Measurements from ENCODE around the gene MIEN1. TPM values are rescaled to one million over a fixed set of nuclear protein-coding genes. Genes with fewer than 3 reads are reported as not detected.
"Not testable (repeated sequence)": the region's sequence is repeated elsewhere in the genome, so short reads cannot be mapped to it uniquely, and the experiment has no call there.

MIEN1 gene
- total and polyA plus RNA-seq, 5 experiments from 2014 or later: 28.9 to 81.6 (median 75.6) TPM

DNA sequence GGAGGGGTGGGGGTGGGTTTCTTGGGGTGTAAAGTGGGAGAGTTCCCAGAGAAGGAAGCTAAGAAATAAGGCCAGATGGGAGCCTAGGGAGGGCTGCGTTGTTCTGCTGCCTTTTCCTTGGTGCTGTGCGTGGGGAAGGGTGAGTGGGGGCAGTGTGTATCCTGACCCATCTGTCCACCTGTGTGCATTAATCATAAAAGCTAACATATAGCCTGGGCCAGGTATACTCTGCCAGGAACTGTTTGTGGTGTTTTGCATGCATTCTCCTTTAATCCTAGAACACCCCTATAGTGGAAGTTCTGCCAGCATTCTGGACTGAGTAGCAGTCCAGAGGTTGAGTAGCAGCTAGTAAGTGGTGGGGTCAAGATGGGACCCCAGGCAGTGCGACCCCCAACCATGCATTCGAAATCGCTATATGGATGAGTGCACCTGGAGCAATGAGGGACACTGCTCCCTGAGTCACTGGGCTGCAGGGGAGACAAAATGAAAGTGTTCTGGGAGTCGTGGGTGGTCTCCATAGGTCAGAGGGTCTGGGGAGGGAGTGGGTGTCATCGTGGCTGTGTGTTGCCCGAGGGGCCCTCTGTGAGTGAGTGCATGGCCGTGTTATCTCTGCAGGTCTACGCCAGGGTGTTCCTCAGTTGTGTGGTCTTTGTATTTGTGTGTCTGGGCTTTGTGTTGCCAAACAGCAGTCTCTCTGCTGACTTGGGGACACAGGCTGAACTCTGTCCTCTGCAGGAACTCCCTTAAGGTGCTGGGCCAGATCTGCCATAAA lies 29.1 kb downstream of the MIEN1 start:
- Mint-ChIP-seq H3K27ac (peak overlapping the region in 1 of 10 donors; percentile 1), H3K27me3 (peaks cover 22 to 35% (median 23%) of the 10 kb centered on the region in 5 donors), H3K4me3 (peak overlapping the region in 4 of 10 donors; percentile 7 to 64 (median 38)), H3K36me3 (peaks cover 0 to 10% (median 6%) of the 10 kb centered on the region in 3 donors), H3K9me3 (no peaks in the 10 kb centered on the region), H3K4me1 (peaks cover 12 to 20% (median 13%) of the 10 kb centered on the region in 4 donors)
- peak in 1 of 10 donors; percentile 35 for DNase-seq
- POLR2A ChIA-PET: interaction anchor here (0.6 to 1.8 kb wide), 3 partner anchors 13 to 114 kb away, joined by 3 to 7 read pairs (median 4); partner anchors contain the start of gene PGAP3
- no peak for ATAC-seq

DNA sequence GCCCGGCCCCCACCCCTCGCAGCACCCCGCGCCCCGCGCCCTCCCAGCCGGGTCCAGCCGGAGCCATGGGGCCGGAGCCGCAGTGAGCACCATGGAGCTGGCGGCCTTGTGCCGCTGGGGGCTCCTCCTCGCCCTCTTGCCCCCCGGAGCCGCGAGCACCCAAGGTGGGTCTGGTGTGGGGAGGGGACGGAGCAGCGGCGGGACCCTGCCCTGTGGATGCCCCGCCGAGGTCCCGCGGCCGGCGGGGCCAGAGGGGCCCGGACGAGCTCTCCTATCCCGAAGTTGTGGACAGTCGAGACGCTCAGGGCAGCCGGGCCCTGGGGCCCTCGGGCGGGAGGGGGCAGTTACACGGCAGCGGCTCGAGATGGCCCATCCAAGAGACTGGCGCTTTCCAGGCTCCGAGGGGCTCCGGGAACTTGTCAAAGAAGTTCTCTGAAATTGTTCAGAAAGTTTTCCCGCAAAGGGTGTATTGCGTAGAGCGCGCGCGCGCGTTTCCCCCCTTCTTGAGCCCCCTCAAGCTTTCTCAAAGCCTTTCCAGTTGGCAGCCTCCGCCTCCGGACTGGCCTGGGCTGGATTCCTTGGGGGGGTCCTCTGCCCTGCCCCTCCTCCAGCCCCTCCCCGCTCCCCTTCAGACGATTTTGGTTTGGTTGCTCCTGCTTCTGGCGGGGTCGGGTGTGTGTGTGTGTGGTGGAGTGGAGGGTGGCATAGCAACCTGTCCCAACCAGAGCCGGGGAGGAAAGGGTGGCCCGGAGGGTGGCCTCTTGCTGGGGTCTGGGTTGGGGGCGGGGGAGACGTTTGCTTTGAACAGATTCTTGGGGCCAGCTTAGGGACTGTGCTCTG lies 30.0 kb downstream of the MIEN1 start:
- Mint-ChIP-seq H3K4me1 (peaks cover 12 to 20% (median 13%) of the 10 kb centered on the region in 4 donors), H3K4me3 (peak overlapping the region in 5 of 10 donors; percentile 7 to 78 (median 26)), H3K36me3 (peaks cover 0 to 10% (median 6%) of the 10 kb centered on the region in 3 donors), H3K9me3 (no peaks in the 10 kb centered on the region), H3K27ac (no peak overlapping the region), H3K27me3 (peaks cover 22 to 35% (median 23%) of the 10 kb centered on the region in 5 donors)
- DNase-seq (peak in 1 of 10 donors; percentile 53), ATAC-seq (peak; percentile 20 to 28)
- POLR2A ChIA-PET: interaction anchor here (0.6 to 1.8 kb wide), 3 partner anchors 13 to 113 kb away, joined by 3 to 7 read pairs (median 4); partner anchors contain the start of gene PGAP3

DNA sequence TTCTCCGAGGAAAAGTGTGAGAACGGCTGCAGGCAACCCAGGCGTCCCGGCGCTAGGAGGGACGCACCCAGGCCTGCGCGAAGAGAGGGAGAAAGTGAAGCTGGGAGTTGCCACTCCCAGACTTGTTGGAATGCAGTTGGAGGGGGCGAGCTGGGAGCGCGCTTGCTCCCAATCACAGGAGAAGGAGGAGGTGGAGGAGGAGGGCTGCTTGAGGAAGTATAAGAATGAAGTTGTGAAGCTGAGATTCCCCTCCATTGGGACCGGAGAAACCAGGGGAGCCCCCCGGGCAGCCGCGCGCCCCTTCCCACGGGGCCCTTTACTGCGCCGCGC lies 30.5 kb downstream of the MIEN1 start, which contains the start of gene ERBB2:
Gene ERBB2 (plus strand): TSS at position 247 of the 330 bp plus-strand sequence. CDS start 175 bp downstream, outside the sequence.
- no peaks in the 10 kb centered on the region for H3K9me3 Mint-ChIP-seq
- H3K4me3 Mint-ChIP-seq: peak within 1 kb of the TSS; percentile 8 to 83 (median 65)
- H3K4me1 Mint-ChIP-seq: peaks cover 12 to 20% (median 13%) of the 10 kb centered on the region in 4 donors
- no peak for ATAC-seq
- H3K27ac Mint-ChIP-seq: peak within 1 kb of the TSS in 1 of 10 donors; percentile 28
- POLR2A ChIA-PET: interaction anchor here (1.8 kb wide), 1 partner anchor 12 kb away, joined by 7 read pairs; the partner anchor contains the start of gene PGAP3
- H3K36me3 Mint-ChIP-seq: peaks cover 0 to 10% (median 8%) of the 10 kb centered on the region in 3 donors
- peaks cover 22 to 35% (median 23%) of the 10 kb centered on the region in 5 donors for H3K27me3 Mint-ChIP-seq
- DNase-seq: peak in 1 of 10 donors; percentile 41

DNA sequence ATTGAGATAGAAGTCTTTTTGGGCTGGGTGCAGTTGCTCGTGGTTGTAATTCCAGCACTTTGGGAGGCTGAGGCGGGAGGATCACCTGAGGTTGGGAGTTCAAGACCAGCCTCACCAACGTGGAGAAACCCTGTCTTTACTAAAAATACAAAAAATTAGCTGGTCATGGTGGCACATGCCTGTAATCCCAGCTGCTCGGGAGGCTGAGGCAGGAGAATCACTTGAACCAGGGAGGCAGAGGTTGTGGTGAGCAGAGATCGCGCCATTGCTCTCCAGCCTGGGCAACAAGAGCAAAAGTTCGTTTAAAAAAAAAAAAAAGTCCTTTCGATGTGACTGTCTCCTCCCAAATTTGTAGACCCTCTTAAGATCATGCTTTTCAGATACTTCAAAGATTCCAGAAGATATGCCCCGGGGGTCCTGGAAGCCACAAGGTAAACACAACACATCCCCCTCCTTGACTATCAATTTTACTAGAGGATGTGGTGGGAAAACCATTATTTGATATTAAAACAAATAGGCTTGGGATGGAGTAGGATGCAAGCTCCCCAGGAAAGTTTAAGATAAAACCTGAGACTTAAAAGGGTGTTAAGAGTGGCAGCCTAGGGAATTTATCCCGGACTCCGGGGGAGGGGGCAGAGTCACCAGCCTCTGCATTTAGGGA lies 31.0 kb downstream of the MIEN1 start:
- Mint-ChIP-seq H3K27me3 (peaks cover 22 to 35% (median 23%) of the 10 kb centered on the region in 5 donors), H3K4me1 (peaks cover 8 to 20% (median 12%) of the 10 kb centered on the region in 4 donors), H3K36me3 (peaks cover 0 to 12% (median 8%) of the 10 kb centered on the region in 3 donors), H3K4me3 (peak overlapping the region; percentile 8 to 83 (median 65))
- not testable (repeated sequence) for H3K27ac Mint-ChIP-seq, ATAC-seq, DNase-seq, H3K9me3 Mint-ChIP-seq
- POLR2A ChIA-PET: interaction anchor here (0.7 to 1.8 kb wide), 2 partner anchors 12 to 24 kb away, joined by 4 to 7 read pairs; partner anchors contain the start of gene PGAP3

DNA sequence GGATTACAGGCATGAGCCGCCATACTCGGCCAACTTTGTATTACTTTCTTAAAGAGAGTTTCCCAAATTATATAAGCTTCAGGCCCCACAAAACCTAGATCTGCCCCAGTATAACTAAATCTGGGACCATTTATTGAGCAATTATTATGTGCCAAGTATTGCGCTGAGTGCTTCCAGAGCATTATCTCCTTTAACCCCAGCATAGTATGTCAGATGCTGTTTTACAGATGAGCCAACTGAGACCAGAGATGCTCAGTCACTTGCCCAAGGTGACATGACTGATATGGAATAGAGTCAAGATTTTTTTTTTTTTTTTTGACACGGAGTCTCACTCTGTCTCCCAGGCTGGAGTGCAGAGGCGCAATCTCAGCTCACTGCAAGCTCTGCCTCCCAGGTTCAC lies 32.4 kb downstream of the MIEN1 start:
- no peak overlapping the region for H3K4me3 Mint-ChIP-seq
- POLR2A ChIA-PET: interaction anchor here (0.7 to 0.9 kb wide), 2 partner anchors 19 to 169 kb away, joined by 4 to 5 read pairs; no protein-coding TSS in a partner anchor
- no peak overlapping the region for H3K27ac Mint-ChIP-seq
- DNase-seq: no peak
- H3K4me1 Mint-ChIP-seq: peaks cover 8 to 20% (median 9%) of the 10 kb centered on the region in 4 donors
- ATAC-seq: no peak
- peaks cover 0 to 12% (median 8%) of the 10 kb centered on the region in 3 donors for H3K36me3 Mint-ChIP-seq
- peaks cover 22 to 35% (median 24%) of the 10 kb centered on the region in 5 donors for H3K27me3 Mint-ChIP-seq
- no peaks in the 10 kb centered on the region for H3K9me3 Mint-ChIP-seq

DNA sequence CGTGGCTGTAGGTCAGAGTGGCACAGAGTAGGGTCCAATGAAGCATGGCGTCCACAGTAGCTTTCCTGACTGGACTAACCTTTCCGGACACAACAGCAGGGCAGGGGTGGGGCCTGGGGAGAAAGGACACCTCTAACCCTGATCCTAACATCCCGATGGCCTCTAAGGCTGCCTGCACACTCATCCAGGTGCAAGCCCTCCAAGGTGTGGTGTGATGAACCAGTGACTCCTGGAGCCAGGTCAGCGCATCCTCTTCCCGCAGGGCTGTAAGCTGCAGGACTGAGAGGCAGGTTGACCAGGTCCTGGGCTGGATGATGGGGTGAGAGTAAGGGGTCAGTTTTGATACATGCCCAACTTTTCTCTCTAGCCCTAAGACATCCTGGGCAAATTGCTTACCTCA lies 33.6 kb downstream of the MIEN1 start:
- no peak for ATAC-seq
- peaks cover 0 to 12% (median 8%) of the 10 kb centered on the region in 3 donors for H3K36me3 Mint-ChIP-seq
- H3K9me3 Mint-ChIP-seq: no peaks in the 10 kb centered on the region
- H3K27ac Mint-ChIP-seq: no peak overlapping the region
- H3K4me1 Mint-ChIP-seq: peaks cover 8 to 20% (median 9%) of the 10 kb centered on the region in 4 donors
- peak in 1 of 10 donors; percentile 23 for DNase-seq
- H3K27me3 Mint-ChIP-seq: peaks cover 19 to 30% (median 22%) of the 10 kb centered on the region in 5 donors
- no peak overlapping the region for H3K4me3 Mint-ChIP-seq
- POLR2A ChIA-PET: interaction anchor here (0.9 to 1.9 kb wide), 2 partner anchors 9 to 18 kb away, joined by 4 to 8 read pairs; partner anchors contain the start of gene PGAP3

DNA sequence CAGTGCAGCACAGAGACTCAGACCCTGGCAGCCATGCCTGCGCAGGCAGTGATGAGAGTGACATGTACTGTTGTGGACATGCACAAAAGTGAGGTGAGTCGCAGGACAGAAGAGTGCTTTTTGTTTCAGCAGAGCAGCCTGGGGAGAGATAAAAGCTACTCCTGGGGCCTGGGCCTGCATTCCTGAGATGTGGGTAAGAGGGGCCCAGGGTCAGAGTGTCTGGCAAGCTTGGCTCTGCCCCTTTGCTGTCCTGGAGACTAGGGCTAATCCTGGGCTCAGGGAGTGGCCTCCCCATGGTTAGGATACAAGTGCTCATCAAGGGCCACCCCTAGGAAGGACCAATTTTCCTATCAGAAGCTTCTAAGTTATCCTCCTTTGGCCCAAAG lies 35.2 kb downstream of the MIEN1 start:
- H3K4me1 Mint-ChIP-seq: peaks cover 4 to 8% (median 5%) of the 10 kb centered on the region in 4 donors
- H3K27me3 Mint-ChIP-seq: peaks cover 10 to 16% (median 13%) of the 10 kb centered on the region in 5 donors
- no peaks in the 10 kb centered on the region for H3K9me3 Mint-ChIP-seq
- DNase-seq (no peak), ATAC-seq (no peak)
- no peak overlapping the region for H3K4me3 Mint-ChIP-seq
- H3K27ac Mint-ChIP-seq: no peak overlapping the region
- POLR2A ChIA-PET: interaction anchor here (1.0 kb wide), 1 partner anchor 14 kb away, joined by 3 read pairs; no protein-coding TSS in a partner anchor
- peaks cover 0 to 11% (median 8%) of the 10 kb centered on the region in 3 donors for H3K36me3 Mint-ChIP-seq

DNA sequence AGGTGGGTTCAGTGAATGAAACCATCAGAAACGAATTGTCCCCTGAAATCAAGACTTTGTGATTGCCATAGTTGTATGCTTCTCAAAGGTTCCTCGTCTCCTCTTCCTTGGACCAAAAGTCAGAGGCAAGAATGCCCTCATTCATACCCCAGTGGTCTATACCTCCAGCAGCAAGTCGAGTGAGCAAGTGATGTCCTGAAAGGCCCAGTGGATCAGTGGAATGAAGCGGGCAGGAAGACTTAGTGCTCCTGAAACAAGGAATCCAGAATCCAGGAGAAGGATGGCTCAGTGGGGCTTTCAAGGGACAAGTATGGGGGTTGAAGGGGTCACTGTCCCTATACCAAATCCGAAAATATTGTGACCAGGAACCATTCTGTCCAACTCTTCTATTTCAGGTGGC lies 35.7 kb downstream of the MIEN1 start:
- peak in 1 of 10 donors; percentile 16 for DNase-seq
- H3K27ac Mint-ChIP-seq: no peak overlapping the region
- peaks cover 7 to 12% (median 11%) of the 10 kb centered on the region in 5 donors for H3K27me3 Mint-ChIP-seq
- H3K36me3 Mint-ChIP-seq: peaks cover 0 to 9% (median 8%) of the 10 kb centered on the region in 3 donors
- ATAC-seq: no peak
- POLR2A ChIA-PET: no interaction called here
- no peaks in the 10 kb centered on the region for H3K9me3 Mint-ChIP-seq
- peaks cover 1 to 3% (median 2%) of the 10 kb centered on the region in 4 donors for H3K4me1 Mint-ChIP-seq
- H3K4me3 Mint-ChIP-seq: no peak overlapping the region

DNA sequence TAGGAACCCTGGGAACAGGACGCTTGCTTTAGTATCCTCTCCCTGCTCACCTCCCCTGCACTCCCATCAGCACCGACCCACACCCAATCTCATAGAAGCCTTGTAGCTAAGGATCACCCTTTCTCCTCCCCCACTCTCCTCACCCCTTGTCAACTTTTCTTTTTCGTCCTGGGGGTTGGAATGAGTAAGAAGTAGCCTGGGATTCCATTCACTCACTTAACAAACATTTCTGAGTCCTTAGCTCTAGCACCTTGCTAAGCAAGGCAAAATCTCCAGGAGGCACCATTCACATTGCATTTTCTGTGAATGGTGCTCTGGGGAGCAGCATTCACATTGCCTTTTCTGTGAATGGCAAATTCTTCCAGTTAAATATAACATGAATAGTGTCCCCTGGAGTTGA lies 41.4 kb downstream of the MIEN1 start:
- Mint-ChIP-seq H3K36me3 (peaks cover 0 to 17% (median 9%) of the 10 kb centered on the region in 3 donors), H3K9me3 (peaks cover 0 to 10% (median 0%) of the 10 kb centered on the region in 9 donors), H3K4me1 (peaks cover 23 to 33% (median 26%) of the 10 kb centered on the region in 4 donors), H3K27me3 (peaks cover 0 to 1% (median 0%) of the 10 kb centered on the region in 5 donors), H3K4me3 (peak overlapping the region; percentile 75 to 99 (median 98)), H3K27ac (peak overlapping the region; percentile 37 to 99 (median 98))
- DNase-seq (no peak), ATAC-seq (no peak)
- POLR2A ChIA-PET: interaction anchor here (1.4 to 3.2 kb wide), 5 partner anchors 9 to 41 kb away, joined by 5 to 22 read pairs (median 13); partner anchors contain the start of gene MIEN1

DNA sequence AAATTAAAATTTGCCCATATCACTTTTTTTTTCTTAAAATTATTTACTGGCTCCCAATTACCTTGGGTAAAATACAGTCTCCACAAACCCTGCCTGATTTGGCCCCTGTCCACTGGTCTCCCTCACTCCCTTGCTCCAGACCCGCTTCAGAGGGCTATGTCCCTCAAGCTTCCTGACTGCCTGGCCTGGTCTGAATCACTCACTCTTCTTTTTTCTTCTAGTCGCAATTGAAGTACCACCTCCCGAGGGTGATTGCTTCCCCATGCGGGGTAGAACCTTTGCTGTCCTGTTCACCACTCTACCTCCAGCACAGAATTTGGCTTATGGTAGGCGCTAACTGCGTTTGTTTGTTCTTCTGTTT lies 41.9 kb downstream of the MIEN1 start:
- Mint-ChIP-seq H3K36me3 (peaks cover 0 to 18% (median 10%) of the 10 kb centered on the region in 3 donors), H3K27ac (peak overlapping the region; percentile 97 to 99 (median 98)), H3K27me3 (peaks cover 0 to 1% (median 0%) of the 10 kb centered on the region in 5 donors), H3K4me1 (peaks cover 23 to 33% (median 27%) of the 10 kb centered on the region in 4 donors), H3K4me3 (peak overlapping the region; percentile 97 to 99 (median 98)), H3K9me3 (peaks cover 0 to 10% (median 0%) of the 10 kb centered on the region in 9 donors)
- POLR2A ChIA-PET: interaction anchor here (0.9 to 3.2 kb wide), 19 partner anchors 8 to 238 kb away, joined by 3 to 22 read pairs (median 5); partner anchors contain the start of genes ERBB2, LRRC3C, MIEN1 and ORMDL3
- DNase-seq: peak in 1 of 10 donors; percentile 54
- no peak for ATAC-seq
